ENCODE data around the gene CLDN20. TPM values are rescaled to one million over a fixed set of nuclear protein-coding genes. Genes with fewer than 3 reads are reported as not detected.
A peak's percentile ranks its signal among the peaks of the same experiment; 100 is the strongest.
"Not testable (repeated sequence)": the region's sequence is repeated elsewhere in the genome, so short reads cannot be mapped to it uniquely, and the experiment has no call there.

The CLDN20 gene
- polyA plus RNA-seq, 1 of the 3 experiments (the other 2 are of a cell fraction), result 0.07 TPM

DNA sequence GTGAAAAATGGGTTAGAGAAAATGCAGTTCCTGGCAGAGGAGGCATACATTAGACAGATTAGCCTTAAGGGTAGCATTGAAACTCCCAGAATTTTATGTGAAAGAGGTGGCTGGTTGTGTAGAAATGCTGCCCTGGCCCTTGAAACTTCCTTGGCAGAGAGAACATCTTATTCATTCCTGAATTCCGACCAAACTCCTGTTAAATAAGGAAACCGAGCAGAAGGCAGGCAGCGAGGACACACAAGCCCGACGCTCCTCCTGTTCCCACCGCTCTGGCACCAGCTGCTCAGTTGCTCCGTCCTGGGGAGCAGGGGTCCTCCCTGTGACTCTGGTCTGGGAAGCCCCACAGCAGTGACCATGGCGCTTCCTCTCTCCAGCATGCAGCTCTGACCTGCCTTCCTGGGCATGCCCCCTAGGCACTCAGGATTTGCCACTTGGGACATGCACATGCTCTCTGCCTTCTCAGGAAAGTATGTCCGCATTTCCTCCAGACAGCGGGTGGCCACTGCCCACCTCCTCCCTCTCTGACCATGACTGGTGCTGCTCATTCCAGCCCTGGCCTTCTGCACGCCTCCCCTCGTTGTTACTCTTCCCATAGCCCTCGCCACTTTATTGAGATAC lies 35.2 kb upstream of the CLDN20 start:
- POLR2A ChIA-PET, result no interaction called here
- CTCF ChIA-PET, result interaction anchor here (0.6 kb wide), 1 partner anchor 38 kb away, joined by 5 read pairs; no protein-coding TSS in a partner anchor

DNA sequence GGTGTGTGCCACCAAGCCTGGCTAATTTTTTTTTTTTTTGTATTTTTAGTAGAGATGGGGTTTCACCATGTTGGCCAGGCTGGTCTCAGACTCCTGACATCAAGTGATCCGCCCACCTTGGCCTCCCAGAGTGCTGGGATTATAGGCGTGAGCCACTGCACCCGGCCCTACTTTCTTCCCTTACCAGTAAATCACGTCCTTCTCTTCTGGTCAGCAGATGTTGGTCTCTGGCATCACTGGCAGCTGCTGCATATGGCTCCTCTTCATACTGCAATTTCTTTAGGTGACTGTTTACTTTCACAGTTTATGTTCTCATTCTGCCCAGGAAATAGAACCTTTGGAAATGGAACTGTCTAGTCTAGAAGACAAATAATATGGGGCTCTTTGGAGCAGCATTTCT lies 32.8 kb upstream of the CLDN20 start:
- H3K79me2 ChIP-seq (ENCODE audit: insufficient read depth); H3K36me3 ChIP-seq (replicated peaks in 1 of 2; ENCODE audit: control insufficient read depth in 1 of 2, insufficient read depth in 2 of 2, low read length in 1 of 2); H3F3A ChIP-seq (replicated peaks; ENCODE audit: insufficient read depth); H3K9me2 ChIP-seq; H3K9ac ChIP-seq; POLR2A ChIA-PET; H3K4me3 ChIP-seq (ENCODE audit: low read depth in 2 of 2, low read length in 1 of 2); H3K4me2 ChIP-seq; DNase-seq; H3K9me3 ChIP-seq; H3K27me3 ChIP-seq (ENCODE audit: insufficient read depth); H3K27ac ChIP-seq (ENCODE audit: low read depth in 2 of 2, low read length in 1 of 2); H2AFZ ChIP-seq (ENCODE audit: low read depth); H4K20me1 ChIP-seq (ENCODE audit: insufficient read depth): not testable (repeated sequence)
- 88% methylated on average over 4 of the region's 4 CpGs for WGBS (ENCODE audit: low lambda C conversion rate)
- H3K4me1 ChIP-seq (ENCODE audit: control insufficient read depth in 1 of 2, insufficient read depth in 2 of 2, low read depth in 1 of 2, low read length in 1 of 2), result peaks cover 0 to 12% of the 10 kb centered on the region in 2 experiments; a peak in 1 of 4 replicates
- CTCF ChIA-PET, result interaction anchor here (1.6 kb wide), 1 partner anchor 17 kb away, joined by 4 read pairs; no protein-coding TSS in a partner anchor

More for the DNA sequence above, 35.2 kb upstream of the CLDN20 start:
- TF ChIP-seq, protein P1, sequence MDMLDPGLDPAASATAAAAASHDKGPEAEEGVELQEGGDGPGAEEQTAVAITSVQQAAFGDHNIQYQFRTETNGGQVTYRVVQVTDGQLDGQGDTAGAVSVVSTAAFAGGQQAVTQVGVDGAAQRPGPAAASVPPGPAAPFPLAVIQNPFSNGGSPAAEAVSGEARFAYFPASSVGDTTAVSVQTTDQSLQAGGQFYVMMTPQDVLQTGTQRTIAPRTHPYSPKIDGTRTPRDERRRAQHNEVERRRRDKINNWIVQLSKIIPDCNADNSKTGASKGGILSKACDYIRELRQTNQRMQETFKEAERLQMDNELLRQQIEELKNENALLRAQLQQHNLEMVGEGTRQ (IDR thresholded peaks at IDR 0.05; ENCODE audit: borderline replicate concordance, low read depth, low read length), result no peak
- TF ChIP-seq MXI1 (IDR thresholded peaks at IDR 0.05; ENCODE audit: low read depth, low read length) (no peak), ELF1 (IDR thresholded peaks at IDR 0.05) (no peak), EZH2phosphoT487 (IDR thresholded peaks at IDR 0.05; ENCODE audit: borderline replicate concordance, low read depth) (no peak)
- 92% methylated on average over 12 of the region's 13 CpGs for WGBS (ENCODE audit: low lambda C conversion rate)
- Histone ChIP-seq H3K27me3 (ENCODE audit: insufficient read depth) (no peaks in the 10 kb centered on the region), H2AFZ (ENCODE audit: low read depth) (no peak overlapping the region), H3K79me2 (ENCODE audit: insufficient read depth) (no peaks in the 10 kb centered on the region), H3K4me2 (no peak overlapping the region), H3K27ac (ENCODE audit: low read depth in 2 of 2, low read length in 1 of 2) (peak overlapping the region in 1 of 2 experiments; percentile 56; a peak in 1 of 4 replicates), H3K36me3 (replicated peaks in 1 of 2; ENCODE audit: control insufficient read depth in 1 of 2, insufficient read depth in 2 of 2, low read length in 1 of 2) (no peaks in the 10 kb centered on the region), H3K4me1 (ENCODE audit: control insufficient read depth in 1 of 2, insufficient read depth in 2 of 2, low read depth in 1 of 2, low read length in 1 of 2) (peaks cover 12 to 13% of the 10 kb centered on the region in 2 experiments; a peak in 2 of 4 replicates), H3K9me2 (no peaks in the 10 kb centered on the region), H3K9me3 (no peaks in the 10 kb centered on the region), H3K9ac (no peak overlapping the region), H3F3A (replicated peaks; ENCODE audit: insufficient read depth) (peaks cover 6% of the 10 kb centered on the region), H3K4me3 (ENCODE audit: low read depth in 2 of 2, low read length in 1 of 2) (no peak overlapping the region), H4K20me1 (ENCODE audit: insufficient read depth) (no peaks in the 10 kb centered on the region)
- no peak for DNase-seq

DNA sequence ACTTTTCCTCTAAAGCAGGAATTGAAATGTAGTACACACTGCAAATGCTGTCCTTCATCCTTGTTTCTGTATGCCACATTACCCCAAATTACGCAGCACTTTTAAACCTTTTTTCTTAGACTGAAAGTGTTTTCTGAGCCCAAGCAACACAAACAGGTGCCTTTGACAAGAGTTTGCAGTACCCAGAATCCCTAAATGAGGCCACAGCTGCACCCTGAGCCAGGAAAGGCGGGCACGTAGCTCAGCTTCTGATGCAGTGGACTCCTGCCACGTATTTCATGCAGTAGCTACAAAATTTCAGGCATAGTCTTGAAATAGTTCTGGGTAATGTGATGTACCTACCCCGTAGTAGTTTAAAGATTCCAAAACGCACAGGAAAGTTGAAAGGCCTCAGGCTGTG lies 31.0 kb upstream of the CLDN20 start:
- Histone ChIP-seq H3K4me1 (ENCODE audit: control insufficient read depth in 1 of 2, insufficient read depth in 2 of 2, low read depth in 1 of 2, low read length in 1 of 2) (peaks cover 0 to 9% of the 10 kb centered on the region in 2 experiments; a peak in 1 of 4 replicates), H3K27ac (ENCODE audit: low read depth in 2 of 2, low read length in 1 of 2) (no peak overlapping the region), H2AFZ (ENCODE audit: low read depth) (no peak overlapping the region), H3K4me3 (ENCODE audit: low read depth in 2 of 2, low read length in 1 of 2) (no peak overlapping the region), H3F3A (replicated peaks; ENCODE audit: insufficient read depth) (no peaks in the 10 kb centered on the region), H3K79me2 (ENCODE audit: insufficient read depth) (no peaks in the 10 kb centered on the region), H3K9ac (no peak overlapping the region), H3K9me3 (no peaks in the 10 kb centered on the region), H3K9me2 (no peaks in the 10 kb centered on the region), H3K27me3 (ENCODE audit: insufficient read depth) (no peaks in the 10 kb centered on the region), H4K20me1 (ENCODE audit: insufficient read depth) (no peaks in the 10 kb centered on the region), H3K4me2 (no peak overlapping the region), H3K36me3 (replicated peaks in 1 of 2; ENCODE audit: control insufficient read depth in 1 of 2, insufficient read depth in 2 of 2, low read length in 1 of 2) (no peaks in the 10 kb centered on the region)
- DNase-seq, result no peak
- ChIA-PET POLR2A (no interaction called here), CTCF (interaction anchor here (1.5 kb wide), 1 partner anchor 10 kb away, joined by 4 read pairs; no protein-coding TSS in a partner anchor)
- TF ChIP-seq EP300 (IDR thresholded peaks at IDR 0.05; ENCODE audit: borderline replicate concordance in 1 of 2, low read depth in 1 of 2, low read length in 1 of 2), result no peak
- no peak for TF ChIP-seq ELF1 (IDR thresholded peaks at IDR 0.05)
- TF ChIP-seq POLR2AphosphoS5 (IDR thresholded peaks at IDR 0.05; ENCODE audit: low read depth, low read length), result no peak
- TF ChIP-seq FOXJ3 (CRISPR knock-in tag; IDR thresholded peaks at IDR 0.05), result no peak
- TF ChIP-seq TEAD4 (IDR thresholded peaks at IDR 0.05; ENCODE audit: borderline replicate concordance, insufficient read depth), result no peak
- TF ChIP-seq FOXM1 (IDR thresholded peaks at IDR 0.05; ENCODE audit: low read depth), result no peak
- no peak for TF ChIP-seq GATA2 (CRISPR knock-in tag; IDR thresholded peaks at IDR 0.05)
- 80% methylated on average over 6 of the region's 6 CpGs for WGBS (ENCODE audit: low lambda C conversion rate)

Data from SK-N-SH (cell line).